ENCODE measurements around the gene ADCK1.

The ADCK1 gene

DNA sequence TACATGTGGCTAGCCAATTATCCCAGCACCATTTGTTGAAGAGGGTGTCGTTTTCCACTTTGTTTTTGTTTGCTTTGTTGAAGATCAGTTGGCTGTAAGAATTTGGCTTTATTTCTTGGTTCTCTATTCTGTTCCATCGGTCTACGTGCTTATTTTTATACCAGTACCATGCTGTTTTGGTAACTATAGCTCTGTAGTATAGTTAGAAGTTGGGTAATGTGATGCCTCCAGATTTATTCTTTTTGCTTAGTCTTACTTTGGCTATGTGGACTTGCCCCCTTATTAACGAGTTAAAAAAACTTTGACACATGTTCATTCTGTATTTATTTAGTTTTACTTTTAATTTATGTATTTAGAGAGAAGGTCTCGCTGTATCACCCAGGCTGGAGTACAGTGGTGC is 120.4 kb downstream of the ADCK1 start:
- Histone ChIP-seq H3K4me3 (ENCODE audit: low read length, poor library complexity, severe bottlenecking) (no peak overlapping the region), H3K9me3 (ENCODE audit: insufficient read depth, low read depth, low read length) (no peaks in the 10 kb centered on the region), H3K36me3 (ENCODE audit: insufficient read depth, low read length) (no peaks in the 10 kb centered on the region), H3K9me2 (replicated peaks; ENCODE audit: low read depth, low read length) (no peaks in the 10 kb centered on the region), H2AFZ (ENCODE audit: low read length) (no peak overlapping the region), H3K9ac (ENCODE audit: low read depth, low read length, poor library complexity, severe bottlenecking) (no peak overlapping the region), H3K4me1 (ENCODE audit: insufficient read depth, low read length, poor library complexity, severe bottlenecking) (no peaks in the 10 kb centered on the region), H4K20me1 (ENCODE audit: insufficient read depth, low read length, poor library complexity, severe bottlenecking) (no peaks in the 10 kb centered on the region), H3F3A (ENCODE audit: low read depth) (no peaks in the 10 kb centered on the region), H3K27me3 (ENCODE audit: insufficient read depth, low read length, poor library complexity, severe bottlenecking) (no peaks in the 10 kb centered on the region), H3K79me2 (ENCODE audit: insufficient read depth, low read length) (no peaks in the 10 kb centered on the region), H3K4me2 (ENCODE audit: low read depth, low read length, poor library complexity, severe bottlenecking) (no peak overlapping the region)
- no peak for TF ChIP-seq EZH2phosphoT487 (IDR thresholded peaks at IDR 0.05; ENCODE audit: borderline replicate concordance)
- TF ChIP-seq, protein P1, sequence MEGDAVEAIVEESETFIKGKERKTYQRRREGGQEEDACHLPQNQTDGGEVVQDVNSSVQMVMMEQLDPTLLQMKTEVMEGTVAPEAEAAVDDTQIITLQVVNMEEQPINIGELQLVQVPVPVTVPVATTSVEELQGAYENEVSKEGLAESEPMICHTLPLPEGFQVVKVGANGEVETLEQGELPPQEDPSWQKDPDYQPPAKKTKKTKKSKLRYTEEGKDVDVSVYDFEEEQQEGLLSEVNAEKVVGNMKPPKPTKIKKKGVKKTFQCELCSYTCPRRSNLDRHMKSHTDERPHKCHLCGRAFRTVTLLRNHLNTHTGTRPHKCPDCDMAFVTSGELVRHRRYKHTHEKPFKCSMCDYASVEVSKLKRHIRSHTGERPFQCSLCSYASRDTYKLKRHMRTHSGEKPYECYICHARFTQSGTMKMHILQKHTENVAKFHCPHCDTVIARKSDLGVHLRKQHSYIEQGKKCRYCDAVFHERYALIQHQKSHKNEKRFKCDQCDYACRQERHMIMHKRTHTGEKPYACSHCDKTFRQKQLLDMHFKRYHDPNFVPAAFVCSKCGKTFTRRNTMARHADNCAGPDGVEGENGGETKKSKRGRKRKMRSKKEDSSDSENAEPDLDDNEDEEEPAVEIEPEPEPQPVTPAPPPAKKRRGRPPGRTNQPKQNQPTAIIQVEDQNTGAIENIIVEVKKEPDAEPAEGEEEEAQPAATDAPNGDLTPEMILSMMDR (conservative IDR thresholded peaks at IDR 0.05; ENCODE audit: low read length), result no peak

DNA sequence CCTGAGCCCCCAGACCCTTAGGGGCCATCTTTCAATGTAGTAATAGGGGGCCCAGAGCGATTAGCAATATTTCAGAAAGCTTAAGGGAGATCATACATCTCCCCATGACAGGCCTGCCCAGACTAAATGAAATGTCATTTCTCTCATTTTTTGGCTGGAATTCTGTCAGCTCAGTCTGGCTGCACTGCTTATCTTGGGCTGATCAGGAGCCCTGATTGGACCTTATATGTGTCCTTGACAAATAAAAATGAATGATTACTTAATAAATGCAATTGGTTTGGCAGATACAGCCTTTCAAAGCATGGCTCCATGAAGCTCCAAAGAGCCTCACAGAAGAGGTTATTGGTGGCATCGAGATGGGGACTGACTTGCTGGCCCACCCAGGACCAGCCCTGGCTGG is 121.9 kb downstream of the ADCK1 start:
- H3K4me3 ChIP-seq (ENCODE audit: low read length, poor library complexity, severe bottlenecking), result no peak overlapping the region
- H3K9ac ChIP-seq (ENCODE audit: low read depth, low read length, poor library complexity, severe bottlenecking), result no peak overlapping the region
- TF ChIP-seq EZH2phosphoT487 (IDR thresholded peaks at IDR 0.05; ENCODE audit: borderline replicate concordance), result no peak
- TF ChIP-seq, protein P1 (conservative IDR thresholded peaks at IDR 0.05; ENCODE audit: low read length), result no peak
- no peaks in the 10 kb centered on the region for H4K20me1 ChIP-seq (ENCODE audit: insufficient read depth, low read length, poor library complexity, severe bottlenecking)
- H3K4me2 ChIP-seq (ENCODE audit: low read depth, low read length, poor library complexity, severe bottlenecking), result no peak overlapping the region
- H3K36me3 ChIP-seq (ENCODE audit: insufficient read depth, low read length), result no peaks in the 10 kb centered on the region
- no peaks in the 10 kb centered on the region for H3K9me3 ChIP-seq (ENCODE audit: insufficient read depth, low read depth, low read length)
- no peaks in the 10 kb centered on the region for H3K27me3 ChIP-seq (ENCODE audit: insufficient read depth, low read length, poor library complexity, severe bottlenecking)
- H3K79me2 ChIP-seq (ENCODE audit: insufficient read depth, low read length), result no peaks in the 10 kb centered on the region
- no peaks in the 10 kb centered on the region for H3K4me1 ChIP-seq (ENCODE audit: insufficient read depth, low read length, poor library complexity, severe bottlenecking)
- H2AFZ ChIP-seq (ENCODE audit: low read length), result no peak overlapping the region
- H3K9me2 ChIP-seq (replicated peaks; ENCODE audit: low read depth, low read length), result no peaks in the 10 kb centered on the region
- H3F3A ChIP-seq (ENCODE audit: low read depth), result no peaks in the 10 kb centered on the region

DNA sequence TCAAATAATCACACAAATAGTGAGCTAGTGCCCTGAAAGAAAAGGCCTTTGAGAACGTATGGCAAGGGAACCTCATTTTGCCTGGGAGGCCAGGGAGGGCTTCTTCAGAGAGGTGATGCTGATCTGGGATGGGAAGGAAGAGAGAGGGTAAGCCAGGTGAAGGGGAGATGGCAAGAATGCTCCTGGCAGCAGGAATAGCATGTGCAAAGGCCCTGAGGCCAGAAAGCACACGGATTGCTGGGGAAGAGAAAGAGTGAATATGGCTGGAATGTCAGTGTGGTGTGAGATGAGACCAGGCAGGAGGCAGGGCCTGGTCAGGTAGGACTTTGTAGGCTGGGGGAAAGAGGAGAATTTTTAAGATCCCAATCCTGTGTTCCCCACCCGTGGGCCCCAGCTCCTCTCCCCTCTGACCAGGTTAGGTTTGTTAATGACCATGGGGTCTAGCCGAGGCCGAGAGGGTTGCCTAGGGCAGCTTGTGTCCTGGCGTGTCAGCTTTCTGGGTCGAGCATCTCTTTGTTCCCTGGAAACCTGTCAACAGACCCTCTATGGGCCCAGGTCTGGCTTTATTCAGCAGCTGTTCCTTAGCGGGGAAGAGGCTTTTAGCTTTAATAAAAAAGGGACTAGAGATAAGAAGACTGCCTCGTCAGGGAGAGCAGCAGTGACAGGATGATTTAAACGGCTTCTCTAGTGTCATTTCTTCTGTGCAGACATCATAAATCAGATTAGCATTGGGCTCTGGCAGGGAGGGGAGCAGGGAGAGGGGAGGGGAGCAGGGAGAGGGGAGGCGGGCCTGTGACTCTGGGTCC is 123.4 kb downstream of the ADCK1 start:
- TF ChIP-seq EZH2phosphoT487 (IDR thresholded peaks at IDR 0.05; ENCODE audit: borderline replicate concordance), result no peak
- TF ChIP-seq, protein P1 (conservative IDR thresholded peaks at IDR 0.05; ENCODE audit: low read length), result no peak
- H3K27me3 ChIP-seq (ENCODE audit: insufficient read depth, low read length, poor library complexity, severe bottlenecking), result no peaks in the 10 kb centered on the region
- H3K4me1 ChIP-seq (ENCODE audit: insufficient read depth, low read length, poor library complexity, severe bottlenecking), result no peaks in the 10 kb centered on the region
- no peaks in the 10 kb centered on the region for H3K79me2 ChIP-seq (ENCODE audit: insufficient read depth, low read length)
- no peaks in the 10 kb centered on the region for H3K9me3 ChIP-seq (ENCODE audit: insufficient read depth, low read depth, low read length)
- no peak overlapping the region for H2AFZ ChIP-seq (ENCODE audit: low read length)
- no peaks in the 10 kb centered on the region for H3K36me3 ChIP-seq (ENCODE audit: insufficient read depth, low read length)
- H3F3A ChIP-seq (ENCODE audit: low read depth), result no peaks in the 10 kb centered on the region
- H3K9me2 ChIP-seq (replicated peaks; ENCODE audit: low read depth, low read length), result no peaks in the 10 kb centered on the region
- H3K9ac ChIP-seq (ENCODE audit: low read depth, low read length, poor library complexity, severe bottlenecking), result no peak overlapping the region
- no peaks in the 10 kb centered on the region for H4K20me1 ChIP-seq (ENCODE audit: insufficient read depth, low read length, poor library complexity, severe bottlenecking)
- H3K4me3 ChIP-seq (ENCODE audit: low read length, poor library complexity, severe bottlenecking), result no peak overlapping the region
- no peak overlapping the region for H3K4me2 ChIP-seq (ENCODE audit: low read depth, low read length, poor library complexity, severe bottlenecking)
